ENCODE measurements around the gene APEX1.
"Not testable (repeated sequence)": the region's sequence is repeated elsewhere in the genome, so short reads cannot be mapped to it uniquely, and the experiment has no call there.

Gene APEX1

DNA sequence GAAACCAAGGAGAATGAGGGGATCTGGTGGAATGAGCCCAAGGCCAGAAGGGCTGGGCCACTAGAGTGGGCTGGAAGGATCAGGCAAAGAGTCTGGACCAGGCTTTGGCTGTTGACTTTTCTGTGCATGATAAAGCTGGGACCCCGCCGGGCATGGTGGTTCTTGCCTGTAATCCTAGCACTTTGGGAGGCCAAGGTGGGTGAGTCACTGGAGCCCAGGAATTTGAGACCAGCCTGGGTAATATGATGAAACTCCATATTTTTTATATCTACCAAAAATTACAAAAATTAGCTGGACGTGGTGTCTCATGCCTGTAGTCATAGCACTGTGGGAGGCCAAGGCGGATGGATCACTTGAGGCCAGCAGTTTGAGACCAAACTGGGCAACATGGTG, 18.7 kb upstream of the APEX1 start:
- DNase-seq: no peak

DNA sequence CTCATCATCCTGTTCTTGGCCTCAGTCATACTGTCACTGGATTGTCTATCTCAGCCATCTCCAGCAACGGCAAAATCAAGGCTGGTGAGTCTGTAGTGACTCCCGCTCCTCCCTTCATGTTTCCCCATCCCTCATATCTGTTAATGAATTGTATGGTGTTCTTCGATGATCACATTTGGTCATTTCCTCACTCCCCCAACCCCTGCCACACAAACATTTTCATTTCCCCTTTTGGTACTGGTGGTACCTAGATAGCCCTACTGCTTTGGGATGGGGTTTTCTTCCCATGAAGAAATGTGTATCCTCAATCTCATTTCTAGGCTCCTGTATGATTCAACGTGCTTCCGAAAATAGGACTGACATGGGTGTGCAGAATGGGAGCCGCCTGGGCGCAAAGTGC, 16.4 kb upstream of the APEX1 start:
- no peak for DNase-seq

DNA sequence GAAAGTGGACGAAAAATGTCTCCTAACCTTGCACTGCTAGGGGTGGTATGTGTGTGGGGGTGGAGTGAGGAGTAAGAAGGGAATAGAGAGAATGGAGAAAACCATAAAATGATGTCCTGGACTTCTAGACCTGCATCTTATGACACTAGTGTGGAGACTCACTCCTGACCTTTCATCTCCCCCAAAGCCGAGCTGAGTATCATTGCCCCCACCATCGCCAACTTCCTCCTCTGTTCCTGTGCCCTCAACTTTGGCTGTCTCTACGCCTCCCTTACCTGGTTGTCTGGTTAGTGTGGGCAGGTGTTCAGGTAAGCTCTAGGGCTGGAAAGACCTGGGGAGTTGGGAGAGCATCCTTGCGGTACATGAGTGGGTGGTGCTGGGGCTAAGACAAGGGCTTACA, 14.6 kb upstream of the APEX1 start:
- no peak for DNase-seq

DNA sequence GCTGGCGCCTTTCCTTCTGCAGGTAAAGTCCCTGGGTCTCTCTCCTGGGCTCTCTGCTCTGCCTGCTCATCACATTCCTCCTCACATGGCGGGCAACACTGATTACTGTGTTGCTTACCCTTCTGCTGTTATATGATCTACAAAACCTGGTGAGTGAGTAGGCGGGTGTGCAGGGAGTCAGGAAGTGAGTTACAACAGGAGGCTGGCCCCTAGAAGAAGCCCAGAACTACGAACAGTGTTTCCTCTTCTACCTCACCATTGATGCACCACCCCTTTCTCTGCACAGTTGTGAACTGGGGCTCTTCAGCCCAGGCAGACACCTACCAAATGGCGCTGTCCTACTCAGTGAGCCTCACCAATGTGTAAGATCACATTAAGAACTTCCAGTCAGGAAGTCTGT, 14.1 kb upstream of the APEX1 start:
- DNase-seq: no peak

- DNase-seq: no peak
Measured at GRCh38 chr14:20441461-20441860, 13.6 kb upstream of the APEX1 start.

GRCh38 chr14:20443650-20444049, 11.4 kb upstream of the APEX1 start:
- not testable (repeated sequence) for DNase-seq

DNA sequence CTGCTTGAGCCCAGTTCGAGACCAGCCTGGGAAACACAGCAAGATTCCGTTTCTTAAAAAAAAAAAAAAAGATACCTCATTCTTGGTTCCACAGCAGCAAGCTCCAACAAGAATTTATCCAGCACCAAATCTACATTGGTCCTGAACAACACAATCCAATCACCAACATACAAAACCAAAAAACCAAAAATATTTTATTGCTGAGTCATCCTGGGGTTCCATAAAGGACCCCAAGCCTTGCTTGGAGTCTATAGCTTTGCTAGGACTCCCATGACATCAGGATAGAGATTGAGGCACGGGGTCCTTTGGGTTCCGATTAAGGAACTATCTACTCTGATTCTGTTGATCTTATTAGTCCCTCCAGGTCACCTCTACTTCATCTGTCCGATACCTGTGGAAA, 8.1 kb upstream of the APEX1 start:
- no peak for DNase-seq

DNA sequence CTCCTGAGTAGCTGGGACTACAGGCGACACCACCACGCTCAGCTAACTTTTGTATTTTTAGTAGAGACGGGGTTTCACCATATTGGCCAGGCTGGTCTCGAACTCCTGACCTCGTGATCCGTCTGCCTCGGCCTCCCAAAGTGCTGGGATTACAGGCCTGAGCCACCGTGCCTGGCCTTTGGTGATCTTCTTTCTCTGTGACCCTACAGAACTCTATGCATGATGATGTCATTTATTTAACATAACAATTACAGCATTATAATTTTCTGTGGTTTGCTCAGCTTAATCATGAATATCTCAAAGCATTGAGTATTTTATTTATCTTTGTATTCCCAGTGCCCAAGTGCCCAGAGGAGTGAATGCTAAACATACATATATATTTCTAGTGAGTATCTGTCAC, 2.2 kb upstream of the APEX1 start:
- not testable (repeated sequence) for DNase-seq

GRCh38 chr14:20455355-20456300, 602 bp downstream of the APEX1 start:
- DNase-seq: no peak

DNA sequence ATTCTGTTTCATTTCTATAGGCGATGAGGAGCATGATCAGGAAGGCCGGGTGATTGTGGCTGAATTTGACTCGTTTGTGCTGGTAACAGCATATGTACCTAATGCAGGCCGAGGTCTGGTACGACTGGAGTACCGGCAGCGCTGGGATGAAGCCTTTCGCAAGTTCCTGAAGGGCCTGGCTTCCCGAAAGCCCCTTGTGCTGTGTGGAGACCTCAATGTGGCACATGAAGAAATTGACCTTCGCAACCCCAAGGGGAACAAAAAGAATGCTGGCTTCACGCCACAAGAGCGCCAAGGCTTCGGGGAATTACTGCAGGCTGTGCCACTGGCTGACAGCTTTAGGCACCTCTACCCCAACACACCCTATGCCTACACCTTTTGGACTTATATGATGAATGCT, 1.9 kb downstream of the APEX1 start:
- no peak for DNase-seq

DNA sequence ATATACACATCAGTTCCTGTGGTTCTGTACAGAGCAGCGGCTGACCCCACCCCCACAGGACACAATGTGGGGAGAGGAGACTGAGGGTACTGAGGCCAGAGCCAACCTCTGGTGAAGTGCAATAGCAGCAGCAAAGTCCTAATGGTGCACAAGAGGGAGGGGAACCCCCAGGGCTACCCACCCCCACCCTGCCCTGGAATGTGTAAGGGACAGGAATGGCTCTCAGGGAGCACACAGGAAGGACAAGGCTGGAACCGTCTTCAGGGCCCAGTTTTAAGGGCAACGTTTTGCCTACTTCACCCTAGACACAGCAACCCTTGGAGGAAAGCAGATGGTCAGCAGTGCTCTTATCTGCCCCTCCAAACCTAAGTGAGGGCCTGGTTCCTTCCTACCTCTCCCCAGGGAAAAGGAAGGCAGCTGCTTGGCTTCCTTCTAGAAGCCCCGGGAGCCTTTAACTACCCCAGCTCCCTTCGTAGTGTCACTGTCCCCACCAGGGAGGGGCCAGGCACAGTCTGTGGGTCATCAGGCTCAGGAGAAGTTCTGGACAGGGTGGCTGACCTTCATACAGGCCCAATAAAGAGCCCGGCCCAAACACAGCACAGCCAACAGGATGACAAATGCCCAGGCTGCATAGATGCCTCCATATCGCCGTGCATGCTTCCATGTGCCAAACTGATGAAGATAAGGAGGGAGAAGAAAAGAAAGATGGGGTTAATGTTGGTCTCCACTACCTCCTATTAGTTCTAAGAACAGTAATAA, 3.2 kb downstream of the APEX1 start:
- DNase-seq: no peak

GRCh38 chr14:20460458-20461224, 5.6 kb downstream of the APEX1 start:
- no peak for DNase-seq

GRCh38 chr14:20461225-20462141, 6.5 kb downstream of the APEX1 start, which contains the start of gene PIP4P1:
TSS of gene PIP4P1 (minus strand) at chr14:20461434. CDS start at chr14:20461325, 109 bp downstream.
- DNase-seq: peak; percentile 99

GRCh38 chr14:20468764-20469241, 13.8 kb downstream of the APEX1 start:
- no peak for DNase-seq

DNA sequence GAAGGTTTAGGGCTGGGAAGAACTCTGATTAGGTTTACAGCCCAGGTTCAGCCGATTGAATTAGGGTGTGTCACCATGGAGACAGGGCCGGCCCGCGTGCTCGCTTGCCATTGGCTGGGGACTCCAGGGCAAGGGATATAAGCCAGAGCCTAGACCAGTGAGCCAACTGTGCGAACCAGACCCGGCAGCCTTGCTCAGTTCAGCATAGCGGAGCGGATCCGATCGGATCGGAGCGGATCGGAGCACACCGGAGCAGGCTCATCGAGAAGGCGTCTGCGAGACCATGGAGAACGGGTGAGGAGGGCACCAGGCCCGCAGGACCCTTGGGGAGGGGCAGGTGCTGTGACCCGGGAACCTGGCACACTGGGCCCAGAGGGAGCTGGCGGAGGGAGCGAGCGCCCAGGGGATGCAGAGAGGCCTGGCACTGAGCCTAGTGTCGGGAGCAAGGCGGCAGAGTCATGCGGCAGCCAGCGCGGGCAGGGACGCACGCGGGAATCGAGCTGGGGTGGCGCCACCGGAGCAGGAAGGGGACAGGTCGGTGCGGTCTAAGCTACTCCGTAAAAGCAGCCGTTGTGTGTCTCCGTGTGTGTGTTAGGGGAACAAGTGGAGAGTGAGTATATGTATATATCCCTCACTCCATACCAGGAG, 14.3 kb downstream of the APEX1 start, which contains the start of gene PNP:
PNP (plus strand) TSS at position 165 of the 648 bp plus-strand sequence; CDS start at position 284, 119 bp downstream.
- peak; percentile 83 for DNase-seq

- no peak for DNase-seq
Measured at GRCh38 chr14:20469890-20470602, 15.0 kb downstream of the APEX1 start.

GRCh38 chr14:20470603-20470901, 15.5 kb downstream of the APEX1 start:
- DNase-seq: no peak

GRCh38 chr14:20472536-20473169, 17.6 kb downstream of the APEX1 start:
- DNase-seq: no peak

- no peak for DNase-seq
Measured at GRCh38 chr14:20476776-20477175, 21.8 kb downstream of the APEX1 start.

GRCh38 chr14:20477211-20477876, 22.3 kb downstream of the APEX1 start:
- no peak for DNase-seq
